Neuronal stem cell (in vitro differentiated cells): ENCODE measurements around the gene SORCS2.

Source experiments
- DNase-seq: peaks from one replicate; pipeline ENCODE4 v3.0.0-alpha.2; 2013; ENCODE audit warnings: low spot score
- H2AFZ ChIP-seq: one replicate; pipeline ENCODE4 v1.6.1; 2013; ENCODE audit warnings: mild to moderate bottlenecking, low read length, inconsistent platforms
- H2AK5ac ChIP-seq: 2 replicates; pipeline ENCODE4 v1.6.1; 2013; ENCODE audit warnings: low read depth, mild to moderate bottlenecking, inconsistent platforms, low read length, moderate library complexity, mixed read lengths
- H2BK120ac ChIP-seq: 2 replicates; pipeline ENCODE4 v1.6.1; 2013; ENCODE audit warnings: low read depth, mild to moderate bottlenecking, inconsistent platforms, low read length, moderate library complexity, mixed read lengths
- H2BK12ac ChIP-seq: one replicate; pipeline ENCODE4 v1.6.1; 2013; ENCODE audit warnings: low read length, inconsistent platforms
- H2BK15ac ChIP-seq: 2 replicates; pipeline ENCODE4 v1.6.1; 2013; ENCODE audit warnings: mild to moderate bottlenecking, low read length, inconsistent platforms, mixed read lengths
- H2BK5ac ChIP-seq: one replicate; pipeline ENCODE4 v1.6.1; 2013; ENCODE audit warnings: inconsistent platforms, mild to moderate bottlenecking, low read length, moderate library complexity
- H3K14ac ChIP-seq: one replicate; pipeline ENCODE4 v1.6.1; 2013; ENCODE audit warnings: low read length, inconsistent platforms
- H3K18ac ChIP-seq: 2 replicates; pipeline ENCODE4 v1.6.1; 2013; ENCODE audit warnings: low read length, inconsistent platforms
- H3K23ac ChIP-seq: 2 replicates; pipeline ENCODE4 v1.6.1; 2013; ENCODE audit warnings: low read depth, mild to moderate bottlenecking, mixed read lengths, low read length, inconsistent platforms; ENCODE audit not compliant: poor library complexity
- H3K27ac ChIP-seq: replicated peaks from 3 replicates; pipeline ENCODE4 v1.5.1; 2013; ENCODE audit warnings: low read length, inconsistent platforms
- H3K27me3 ChIP-seq, 3 experiments: 2 replicates each; pipeline ENCODE4 v1.6.1; 2013; ENCODE audit warnings: low read length in 3 of 3, mild to moderate bottlenecking in 2 of 3, inconsistent platforms in 1 of 3, low read depth in 1 of 3, mixed read lengths in 1 of 3, moderate library complexity in 1 of 3; ENCODE audit not compliant: control insufficient read depth in 3 of 3, insufficient read depth in 3 of 3
- H3K36me3 ChIP-seq, 2 donors: replicated peaks in 1 of 2; 2 replicates each; pipeline ENCODE4 v1.6.1; 2013; ENCODE audit warnings: low read length in 2 of 2; ENCODE audit not compliant: control insufficient read depth in 2 of 2, insufficient read depth in 2 of 2
- H3K4ac ChIP-seq: 2 replicates; pipeline ENCODE4 v1.6.1; 2013; ENCODE audit warnings: inconsistent platforms, mild to moderate bottlenecking, low read length, moderate library complexity
- H3K4me1 ChIP-seq, 2 donors: 1 replicate in 1 of 2; 2 replicates in 1 of 2; pipeline ENCODE4 v1.6.1; 2013; ENCODE audit warnings: low read length in 2 of 2, low read depth in 1 of 2; ENCODE audit not compliant: control insufficient read depth in 2 of 2, insufficient read depth in 1 of 2
- H3K4me2 ChIP-seq: one replicate; pipeline ENCODE4 v1.6.1; 2013; ENCODE audit warnings: mild to moderate bottlenecking, low read length, inconsistent platforms; ENCODE audit not compliant: insufficient read depth, poor library complexity, severe bottlenecking
- H3K4me3 ChIP-seq, 2 donors: 2 replicates each; pipeline ENCODE4 v1.5.1; 2013; ENCODE audit warnings: low read length in 2 of 2, mild to moderate bottlenecking in 2 of 2, inconsistent platforms in 1 of 2, moderate library complexity in 1 of 2
- H3K79me1 ChIP-seq: one replicate; pipeline ENCODE4 v1.6.1; 2013; ENCODE audit warnings: low read depth, mild to moderate bottlenecking, inconsistent platforms, low read length, moderate library complexity
- H3K9ac ChIP-seq: one replicate; pipeline ENCODE4 v1.6.1; 2013; ENCODE audit warnings: mild to moderate bottlenecking, low read depth, low read length, inconsistent platforms; ENCODE audit not compliant: poor library complexity
- H3K9me3 ChIP-seq, 2 donors: replicated peaks in 1 of 2; 2 replicates each; pipeline versions ENCODE3 to v1.6.1; 2013; ENCODE audit warnings: low read length in 2 of 2, mild to moderate bottlenecking in 2 of 2, inconsistent platforms in 1 of 2, low read depth in 1 of 2, mixed read lengths in 1 of 2, moderate library complexity in 1 of 2; ENCODE audit not compliant: control insufficient read depth in 2 of 2, insufficient read depth in 1 of 2
- H4K8ac ChIP-seq: one replicate; pipeline ENCODE4 v1.6.1; 2013; ENCODE audit warnings: low read depth, mild to moderate bottlenecking, inconsistent platforms, low read length, moderate library complexity
- H4K91ac ChIP-seq: one replicate; pipeline ENCODE4 v1.6.1; 2013; ENCODE audit warnings: low read length, low read depth, mild to moderate bottlenecking, inconsistent platforms; ENCODE audit not compliant: poor library complexity
- WGBS, 2 donors: extraction: QIAGEN DNeasy Blood & Tissue Kit; methylation state at CpG; one replicate each; pipeline ENCODE4 v1.1.7; 2013; ENCODE audit warnings: missing lambda C conversion rate in 2 of 2, mixed read lengths in 1 of 2; ENCODE audit not compliant: insufficient read length in 2 of 2, insufficient replicate concordance in 1 of 2; ENCODE audit errors: extremely low coverage in 2 of 2; 5-methylcytosine and 5-hydroxymethylcytosine counted together

The SORCS2 gene

GRCh38 chr4:7708238-7708637 lies 515.9 kb downstream of the SORCS2 start:
- no CpG with 5 or more reads among the region's 17 CpGs for WGBS, 2 donors
- Histone ChIP-seq H2AFZ (no peak overlapping the region), H3K4me3 (no peak overlapping the region), H2BK15ac (no peak overlapping the region), H3K4me1 (peaks cover 3 to 22% of the 10 kb centered on the region in 2 donors), H2BK120ac (no peak overlapping the region), H4K8ac (no peak overlapping the region), H2BK5ac (peak overlapping the region; percentile 46), H3K27ac (no peak overlapping the region), H4K91ac (no peak overlapping the region), H3K36me3 (no peaks in the 10 kb centered on the region), H3K18ac (no peak overlapping the region), H3K23ac (no peak overlapping the region), H3K14ac (no peak overlapping the region), H3K4ac (no peak overlapping the region), H2BK12ac (no peak overlapping the region), H3K9me3 (no peaks in the 10 kb centered on the region), H3K79me1 (no peaks in the 10 kb centered on the region), H3K4me2 (no peak overlapping the region), H3K27me3 (peaks cover 0 to 4% (median 0%) of the 10 kb centered on the region in 3 experiments), H3K9ac (no peak overlapping the region), H2AK5ac (peak overlapping the region; percentile 25)
- DNase-seq, result no peak

GRCh38 chr4:7708981-7709380 lies 516.6 kb downstream of the SORCS2 start:
- no CpG with 5 or more reads among the region's 15 CpGs for WGBS, 2 donors
- H3K4me3 ChIP-seq, result no peak overlapping the region

GRCh38 chr4:7709431-7709830 lies 517.1 kb downstream of the SORCS2 start:
- no CpG with 5 or more reads among the region's 6 CpGs for WGBS, 2 donors
- Histone ChIP-seq H2BK12ac (no peak overlapping the region), H3K23ac (no peak overlapping the region), H4K8ac (no peak overlapping the region), H3K4me1 (peaks cover 3 to 22% of the 10 kb centered on the region in 2 donors), H3K4me3 (no peak overlapping the region), H2BK5ac (no peak overlapping the region), H4K91ac (no peak overlapping the region), H2AFZ (no peak overlapping the region), H2BK15ac (peak overlapping the region; percentile 35), H3K27me3 (peaks cover 0 to 4% (median 0%) of the 10 kb centered on the region in 3 experiments), H3K4ac (no peak overlapping the region), H3K9me3 (no peaks in the 10 kb centered on the region), H2BK120ac (no peak overlapping the region), H3K79me1 (no peaks in the 10 kb centered on the region), H3K9ac (no peak overlapping the region), H3K4me2 (no peak overlapping the region), H3K36me3 (no peaks in the 10 kb centered on the region), H3K27ac (no peak overlapping the region), H3K14ac (peak overlapping the region; percentile 95), H3K18ac (peak overlapping the region; percentile 89), H2AK5ac (peak overlapping the region; percentile 43)
- DNase-seq, result no peak

More at GRCh38 chr4:7708981-7709380, 516.6 kb downstream of the SORCS2 start:
- no peak overlapping the region for H4K8ac ChIP-seq
- peak overlapping the region; percentile 20 for H3K18ac ChIP-seq
- peak overlapping the region; percentile 95 for H3K14ac ChIP-seq
- no peaks in the 10 kb centered on the region for H3K36me3 ChIP-seq
- H3K23ac ChIP-seq, result no peak overlapping the region
- DNase-seq, result no peak
- H4K91ac ChIP-seq, result no peak overlapping the region
- H3K79me1 ChIP-seq, result no peaks in the 10 kb centered on the region
- no peak overlapping the region for H2AFZ ChIP-seq
- no peak overlapping the region for H2BK120ac ChIP-seq
- peaks cover 0 to 4% (median 0%) of the 10 kb centered on the region in 3 experiments for H3K27me3 ChIP-seq
- H3K27ac ChIP-seq, result no peak overlapping the region
- H2BK5ac ChIP-seq, result no peak overlapping the region
- peaks cover 3 to 22% of the 10 kb centered on the region in 2 donors for H3K4me1 ChIP-seq
- no peak overlapping the region for H2BK12ac ChIP-seq
- no peak overlapping the region for H3K4me2 ChIP-seq
- peak overlapping the region; percentile 43 for H2AK5ac ChIP-seq
- no peak overlapping the region for H3K9ac ChIP-seq
- H3K4ac ChIP-seq, result no peak overlapping the region
- H2BK15ac ChIP-seq, result peak overlapping the region; percentile 35
- H3K9me3 ChIP-seq, result no peaks in the 10 kb centered on the region

- H3K4me3 ChIP-seq, result no peak overlapping the region
- WGBS, 2 donors, result no CpG with 5 or more reads among the region's 11 CpGs
- H2BK12ac ChIP-seq, result no peak overlapping the region
- H3K18ac ChIP-seq, result peak overlapping the region; percentile 56
- no peak overlapping the region for H3K4ac ChIP-seq
- H3K9me3 ChIP-seq, result no peaks in the 10 kb centered on the region
- no peak for DNase-seq
- no peaks in the 10 kb centered on the region for H3K79me1 ChIP-seq
- peaks cover 0 to 4% (median 0%) of the 10 kb centered on the region in 3 experiments for H3K27me3 ChIP-seq
- H4K8ac ChIP-seq, result no peak overlapping the region
- H2AFZ ChIP-seq, result no peak overlapping the region
- H2BK15ac ChIP-seq, result no peak overlapping the region
- H3K27ac ChIP-seq, result no peak overlapping the region
- H3K4me1 ChIP-seq, result peaks cover 3 to 22% of the 10 kb centered on the region in 2 donors
- H4K91ac ChIP-seq, result no peak overlapping the region
- no peaks in the 10 kb centered on the region for H3K36me3 ChIP-seq
- H2AK5ac ChIP-seq, result peak overlapping the region; percentile 80
- H3K9ac ChIP-seq, result peak overlapping the region; percentile 22
- H2BK120ac ChIP-seq, result no peak overlapping the region
- no peak overlapping the region for H3K14ac ChIP-seq
- H2BK5ac ChIP-seq, result no peak overlapping the region
- H3K4me2 ChIP-seq, result no peak overlapping the region
- no peak overlapping the region for H3K23ac ChIP-seq
These were observed 517.8 kb downstream of the SORCS2 start for GRCh38 chr4:7710126-7710525.
